ENCODE results near the gene IST1. TPM values are rescaled to one million over a fixed set of nuclear protein-coding genes. Genes with fewer than 3 reads are reported as not detected.
"Not testable (repeated sequence)": the region's sequence is repeated elsewhere in the genome, so short reads cannot be mapped to it uniquely, and the experiment has no call there.

Gene IST1
- total RNA-seq, 2 experiments from 2014 or later, result 191 to 192 TPM

DNA sequence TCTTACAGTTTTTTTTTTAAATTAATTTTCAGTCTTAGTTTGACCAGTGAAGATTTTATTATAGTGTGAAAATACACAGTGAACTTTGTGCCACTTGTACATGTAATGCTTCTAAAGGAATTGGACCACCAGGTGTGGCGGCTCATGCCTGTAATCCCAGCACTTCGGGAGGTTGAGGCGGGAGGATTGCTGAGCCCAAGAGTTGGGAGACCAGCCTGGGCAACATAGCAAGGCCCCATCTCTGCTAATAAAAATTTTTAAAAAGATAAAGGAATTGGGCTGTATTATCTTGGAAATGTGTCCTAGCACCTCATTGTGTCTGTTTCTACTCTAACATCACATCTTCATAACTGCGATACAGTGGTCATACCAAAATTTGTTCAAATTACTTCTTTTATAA is 3.8 kb downstream of the IST1 start:
- Mint-ChIP-seq H3K27ac (no peak overlapping the region), H3K4me3 (no peak overlapping the region), H3K9me3 (no peaks in the 10 kb centered on the region), H3K27me3 (no peaks in the 10 kb centered on the region), H3K4me1 (ENCODE audit: low read depth) (peaks cover 48% of the 10 kb centered on the region), H3K36me3 (peaks cover 13% of the 10 kb centered on the region)
- intact Hi-C loops (cut with micrococcal nuclease), result loop anchor here (5.0 kb wide), 1 partner anchor 612 kb away; the partner anchor contains the start of gene CMTR2
- ChIA-PET POLR2A (interaction anchor here (0.9 to 2.7 kb wide), 2 partner anchors 15 to 93 kb away, joined by 3 to 8 read pairs; partner anchors contain the start of gene ZNF821), CTCF (interaction anchor here (0.8 to 2.2 kb wide), 3 partner anchors 16 to 62 kb away, joined by 6 to 13 read pairs (median 8); partner anchors contain the start of gene ZNF821)
- no peak for DNase-seq

GRCh38 chr16:71902656-71903365 is 7.5 kb downstream of the IST1 start:
- POLR2A ChIA-PET, result no interaction called here
- no peaks in the 10 kb centered on the region for H3K27me3 Mint-ChIP-seq
- intact Hi-C loops (cut with micrococcal nuclease), result no loop called here
- H3K36me3 Mint-ChIP-seq, result peaks cover 6% of the 10 kb centered on the region
- no peak overlapping the region for H3K4me3 Mint-ChIP-seq
- DNase-seq, result no peak
- no peak overlapping the region for H3K27ac Mint-ChIP-seq
- H3K9me3 Mint-ChIP-seq, result no peaks in the 10 kb centered on the region
- CTCF ChIA-PET, result interaction anchor here (1.0 to 1.2 kb wide), 2 partner anchors 21 to 59 kb away, joined by 5 to 6 read pairs; no protein-coding TSS in a partner anchor
- peaks cover 59% of the 10 kb centered on the region for H3K4me1 Mint-ChIP-seq (ENCODE audit: low read depth)

- Mint-ChIP-seq H3K36me3 (peaks cover 6% of the 10 kb centered on the region), H3K27me3 (no peaks in the 10 kb centered on the region), H3K9me3 (no peaks in the 10 kb centered on the region), H3K4me3 (no peak overlapping the region), H3K4me1 (ENCODE audit: low read depth) (peaks cover 61% of the 10 kb centered on the region), H3K27ac (no peak overlapping the region)
- intact Hi-C loops (cut with micrococcal nuclease), result no loop called here
- POLR2A ChIA-PET, result no interaction called here
- no peak for DNase-seq
- CTCF ChIA-PET, result interaction anchor here (1.0 kb wide), 1 partner anchor 58 kb away, joined by 5 read pairs; no protein-coding TSS in a partner anchor
These were observed 8.3 kb downstream of the IST1 start for GRCh38 chr16:71903608-71904007.

DNA sequence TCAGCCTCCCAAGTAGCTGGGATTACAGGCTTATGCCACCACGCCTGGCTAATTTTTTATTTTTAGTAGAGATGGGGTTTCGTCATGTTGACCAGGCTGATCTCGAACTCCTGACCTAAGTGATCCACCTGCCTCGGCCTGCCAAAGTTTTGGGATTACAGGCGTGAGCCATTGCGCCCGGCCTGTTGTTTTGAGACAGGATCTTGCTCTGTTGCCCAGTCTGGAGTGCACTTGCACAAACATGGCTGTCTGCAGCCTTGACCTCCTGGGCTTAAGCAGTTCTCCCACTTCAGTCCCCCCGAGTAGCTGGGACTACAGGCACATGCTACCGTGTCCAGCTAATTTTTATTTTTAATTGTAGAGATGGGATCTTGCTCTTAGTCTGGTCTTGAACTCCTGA is 8.9 kb downstream of the IST1 start:
- Mint-ChIP-seq H3K4me3 (no peak overlapping the region), H3K9me3 (no peaks in the 10 kb centered on the region), H3K27me3 (no peaks in the 10 kb centered on the region), H3K4me1 (ENCODE audit: low read depth) (peaks cover 63% of the 10 kb centered on the region), H3K36me3 (peaks cover 6% of the 10 kb centered on the region), H3K27ac (no peak overlapping the region)
- ChIA-PET CTCF (interaction anchor here (1.0 kb wide), 1 partner anchor 293 kb away, joined by 3 read pairs; no protein-coding TSS in a partner anchor), POLR2A (no interaction called here)
- intact Hi-C loops (cut with micrococcal nuclease), result no loop called here
- DNase-seq, result no peak

DNA sequence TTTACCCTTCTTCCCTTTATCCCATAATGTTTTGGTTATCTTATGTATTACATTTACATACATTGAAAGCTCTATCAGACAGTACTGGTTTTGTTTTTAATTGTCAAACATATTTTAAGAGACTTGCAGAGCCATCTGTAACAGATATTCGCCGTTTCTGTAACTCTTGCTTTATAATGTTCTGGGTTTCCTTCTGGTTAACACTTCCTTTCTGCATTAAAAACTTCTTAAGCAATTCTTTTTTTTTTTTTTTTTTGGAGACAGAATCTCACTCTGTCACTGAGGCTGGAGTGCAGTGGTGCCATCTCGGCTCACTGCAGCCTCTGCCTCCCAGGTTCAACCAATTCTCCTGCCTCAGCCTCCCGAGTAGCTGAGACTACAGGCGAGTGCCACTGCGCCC is 10.4 kb downstream of the IST1 start:
- H3K4me3 Mint-ChIP-seq; intact Hi-C loops (cut with micrococcal nuclease); H3K27me3 Mint-ChIP-seq; H3K36me3 Mint-ChIP-seq; POLR2A ChIA-PET; DNase-seq; H3K9me3 Mint-ChIP-seq: not testable (repeated sequence)
- peak overlapping the region; percentile 32 for H3K27ac Mint-ChIP-seq
- CTCF ChIA-PET, result interaction anchor here (1.0 kb wide), 1 partner anchor 14 kb away, joined by 3 read pairs; no protein-coding TSS in a partner anchor
- H3K4me1 Mint-ChIP-seq (ENCODE audit: low read depth), result peaks cover 65% of the 10 kb centered on the region

DNA sequence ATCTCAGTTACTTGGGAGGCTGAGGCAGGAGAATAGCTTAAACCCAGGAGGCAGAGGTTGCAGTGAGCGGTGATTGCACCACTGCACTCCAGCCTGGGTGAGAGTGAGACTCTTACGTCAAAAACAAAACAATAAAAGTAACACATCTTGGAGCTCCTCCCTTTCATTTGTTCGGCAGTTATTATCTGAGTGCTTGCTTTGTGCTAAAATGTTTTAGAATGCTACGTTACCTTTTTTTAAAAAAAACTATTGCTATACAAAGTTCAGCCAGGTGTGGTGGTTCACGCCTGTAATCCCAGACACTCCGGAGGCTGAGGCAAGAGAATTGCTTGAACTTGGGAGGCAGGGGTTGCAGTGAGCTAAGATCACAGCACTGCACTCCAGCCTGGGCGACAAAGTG is 15.8 kb downstream of the IST1 start:
- CTCF ChIA-PET, result interaction anchor here (0.9 to 2.4 kb wide), 2 partner anchors 14 to 51 kb away, joined by 3 to 7 read pairs; no protein-coding TSS in a partner anchor

GRCh38 chr16:71912534-71913275 is 17.4 kb downstream of the IST1 start:
- no peak overlapping the region for H3K4me3 Mint-ChIP-seq
- H3K9me3 Mint-ChIP-seq, result no peaks in the 10 kb centered on the region
- intact Hi-C loops (cut with micrococcal nuclease), result no loop called here
- H3K36me3 Mint-ChIP-seq, result peaks cover 39% of the 10 kb centered on the region
- peak overlapping the region; percentile 40 for H3K27ac Mint-ChIP-seq
- POLR2A ChIA-PET, result no interaction called here
- DNase-seq, result no peak
- no peaks in the 10 kb centered on the region for H3K27me3 Mint-ChIP-seq
- CTCF ChIA-PET, result interaction anchor here (1.9 to 2.4 kb wide), 2 partner anchors 30 to 49 kb away, joined by 4 to 7 read pairs; no protein-coding TSS in a partner anchor
- H3K4me1 Mint-ChIP-seq (ENCODE audit: low read depth), result peaks cover 61% of the 10 kb centered on the region

More for the DNA sequence above, 15.8 kb downstream of the IST1 start:
- Mint-ChIP-seq H3K36me3 (peaks cover 26% of the 10 kb centered on the region), H3K9me3 (no peaks in the 10 kb centered on the region), H3K4me1 (ENCODE audit: low read depth) (peaks cover 62% of the 10 kb centered on the region), H3K4me3 (no peak overlapping the region), H3K27ac (no peak overlapping the region), H3K27me3 (no peaks in the 10 kb centered on the region)
- no peak for DNase-seq
- POLR2A ChIA-PET, result no interaction called here
- intact Hi-C loops (cut with micrococcal nuclease), result no loop called here

GRCh38 chr16:71914802-71915201 is 19.5 kb downstream of the IST1 start:
- ChIA-PET POLR2A (no interaction called here), CTCF (interaction anchor here (0.6 kb wide), 1 partner anchor 44 kb away, joined by 3 read pairs; no protein-coding TSS in a partner anchor)
- H3K4me3 Mint-ChIP-seq, result no peak overlapping the region
- H3K36me3 Mint-ChIP-seq, result peaks cover 56% of the 10 kb centered on the region
- no peaks in the 10 kb centered on the region for H3K9me3 Mint-ChIP-seq
- intact Hi-C loops (cut with micrococcal nuclease), result no loop called here
- H3K27ac Mint-ChIP-seq, result peak overlapping the region; percentile 52
- no peak for DNase-seq
- H3K4me1 Mint-ChIP-seq (ENCODE audit: low read depth), result peaks cover 45% of the 10 kb centered on the region
- no peaks in the 10 kb centered on the region for H3K27me3 Mint-ChIP-seq

DNA sequence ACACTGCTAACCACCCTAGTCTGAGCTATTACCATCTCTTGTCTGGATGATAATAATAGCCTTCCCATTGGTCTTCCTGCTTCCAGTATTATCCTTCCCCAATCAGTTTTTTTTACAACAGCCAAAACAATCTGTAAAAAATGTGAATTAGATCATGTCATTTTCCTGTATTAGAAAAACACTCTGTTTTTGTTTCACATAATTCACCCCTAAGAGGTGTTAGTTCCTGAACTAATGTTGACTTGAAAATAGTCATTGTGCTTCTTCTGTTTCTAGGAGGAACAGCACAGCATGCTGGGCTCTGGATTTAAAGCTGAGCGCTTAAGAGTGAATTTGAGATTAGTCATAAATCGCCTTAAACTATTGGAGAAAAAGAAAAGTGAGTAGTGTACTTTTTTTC is 20.0 kb downstream of the IST1 start:
- Mint-ChIP-seq H3K4me1 (ENCODE audit: low read depth) (peaks cover 41% of the 10 kb centered on the region), H3K27me3 (no peaks in the 10 kb centered on the region), H3K4me3 (no peak overlapping the region), H3K36me3 (peaks cover 59% of the 10 kb centered on the region), H3K9me3 (no peaks in the 10 kb centered on the region), H3K27ac (peak overlapping the region; percentile 52)
- intact Hi-C loops (cut with micrococcal nuclease), result no loop called here
- CTCF ChIA-PET, result no interaction called here
- POLR2A ChIA-PET, result no interaction called here
- no peak for DNase-seq

DNA sequence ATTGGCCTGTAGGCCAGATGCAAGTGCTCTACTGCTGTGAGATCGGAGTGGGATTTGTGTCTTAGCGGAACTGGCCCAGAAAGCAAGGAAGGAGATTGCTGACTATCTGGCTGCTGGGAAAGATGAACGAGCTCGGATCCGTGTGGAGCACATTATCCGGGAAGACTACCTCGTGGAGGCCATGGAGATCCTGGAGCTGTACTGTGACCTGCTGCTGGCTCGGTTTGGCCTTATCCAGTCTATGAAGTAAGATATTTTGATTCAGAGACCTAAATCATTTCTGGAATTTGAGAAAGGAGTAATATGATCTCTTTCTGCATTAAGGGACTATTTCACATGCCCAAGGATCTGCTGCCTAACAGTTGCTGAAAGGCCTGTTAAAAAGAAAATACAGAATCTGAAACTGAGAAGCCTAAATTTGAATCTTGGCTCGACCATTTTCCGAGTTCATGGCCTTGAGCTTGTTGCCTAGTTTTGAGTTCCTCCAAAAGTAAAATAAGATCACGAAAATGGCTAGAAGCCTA is 21.1 kb downstream of the IST1 start:
- no peak overlapping the region for H3K4me3 Mint-ChIP-seq
- peaks cover 68% of the 10 kb centered on the region for H3K36me3 Mint-ChIP-seq
- intact Hi-C loops (cut with micrococcal nuclease), result no loop called here
- DNase-seq, result no peak
- peak overlapping the region; percentile 1 for H3K27ac Mint-ChIP-seq
- no peaks in the 10 kb centered on the region for H3K9me3 Mint-ChIP-seq
- peaks cover 37% of the 10 kb centered on the region for H3K4me1 Mint-ChIP-seq (ENCODE audit: low read depth)
- POLR2A ChIA-PET, result interaction anchor here (0.6 kb wide), 1 partner anchor 101 kb away, joined by 3 read pairs; no protein-coding TSS in a partner anchor
- H3K27me3 Mint-ChIP-seq, result no peaks in the 10 kb centered on the region
- CTCF ChIA-PET, result interaction anchor here (1.2 kb wide), 1 partner anchor 35 kb away, joined by 4 read pairs; no protein-coding TSS in a partner anchor

GRCh38 chr16:71917900-71918299 is 22.6 kb downstream of the IST1 start:
- H3K4me3 Mint-ChIP-seq, result no peak overlapping the region
- H3K27ac Mint-ChIP-seq, result no peak overlapping the region
- DNase-seq, result no peak
- H3K36me3 Mint-ChIP-seq, result peaks cover 72% of the 10 kb centered on the region
- no peaks in the 10 kb centered on the region for H3K27me3 Mint-ChIP-seq
- intact Hi-C loops (cut with micrococcal nuclease), result no loop called here
- H3K9me3 Mint-ChIP-seq, result no peaks in the 10 kb centered on the region
- CTCF ChIA-PET, result interaction anchor here (1.1 kb wide), 1 partner anchor 34 kb away, joined by 3 read pairs; no protein-coding TSS in a partner anchor
- POLR2A ChIA-PET, result no interaction called here
- peaks cover 28% of the 10 kb centered on the region for H3K4me1 Mint-ChIP-seq (ENCODE audit: low read depth)

DNA sequence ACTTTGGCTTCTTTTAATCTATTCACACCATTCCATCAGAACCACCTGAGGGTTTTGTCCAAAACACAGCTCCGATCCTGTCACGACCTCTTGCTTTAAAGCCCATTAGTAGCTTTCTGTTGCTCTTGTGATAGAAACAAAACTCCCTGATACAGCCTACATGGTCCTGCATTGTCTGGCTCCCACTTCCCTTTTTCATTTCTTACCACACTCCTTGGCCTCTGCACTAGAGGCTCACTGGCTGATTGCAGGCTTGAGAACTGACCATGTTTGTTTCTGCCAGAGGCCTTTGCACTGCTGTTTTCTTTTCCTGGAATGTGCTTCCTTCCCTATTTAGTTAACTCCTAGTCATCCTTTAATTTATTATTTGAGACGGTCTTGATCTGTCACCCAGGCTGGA is 23.7 kb downstream of the IST1 start:
- no peak overlapping the region for H3K4me3 Mint-ChIP-seq
- no peaks in the 10 kb centered on the region for H3K9me3 Mint-ChIP-seq
- no peak overlapping the region for H3K27ac Mint-ChIP-seq
- H3K4me1 Mint-ChIP-seq (ENCODE audit: low read depth), result peaks cover 22% of the 10 kb centered on the region
- ChIA-PET POLR2A (no interaction called here), CTCF (interaction anchor here (1.1 kb wide), 1 partner anchor 36 kb away, joined by 3 read pairs; no protein-coding TSS in a partner anchor)
- H3K27me3 Mint-ChIP-seq, result no peaks in the 10 kb centered on the region
- peaks cover 76% of the 10 kb centered on the region for H3K36me3 Mint-ChIP-seq
- intact Hi-C loops (cut with micrococcal nuclease), result no loop called here
- no peak for DNase-seq
